GM13977 (cell line): Measurements from ENCODE around the gene LRP1B.

Experiments
- DNase-seq: peaks from one replicate; pipeline ENCODE4 v3.0.0; 2012; ENCODE audit warnings: low spot score
- CTCF ChIP-seq: IDR thresholded peaks from 2 replicates; pipeline ENCODE4 v1.5.1; 2012; ENCODE audit warnings: mild to moderate bottlenecking, control low read depth; ENCODE audit not compliant: insufficient read depth; ENCODE audit errors: extremely low read depth, missing control alignments
- in situ Hi-C: fragments of 300-500 bp; cut with MboI; formaldehyde crosslinking; loops from one replicate; pipeline ENCODE4 v1.12.0; 2022; ENCODE audit warnings: low sequenced_read_pairs, low pct_unique_long_range_greater_than_20kb, mixed read lengths, inconsistent platforms; ENCODE audit not compliant: unreplicated experiment

LRP1B gene

GRCh38 chr2:140892911-140893637 is 1237.7 kb downstream of the LRP1B start:
- no peak for TF ChIP-seq CTCF
- DNase-seq = no peak
- in situ Hi-C loops = no loop called here

- in situ Hi-C loops = no loop called here
- DNase-seq = no peak
- no peak for TF ChIP-seq CTCF
Observed at GRCh38 chr2:140892436-140892835, 1238.4 kb downstream of the LRP1B start.

- in situ Hi-C loops = no loop called here
- TF ChIP-seq CTCF = peak; percentile 22
- DNase-seq = no peak
Observed at GRCh38 chr2:140891614-140892212, 1239.1 kb downstream of the LRP1B start.

- in situ Hi-C loops = no loop called here
- DNase-seq = no peak
- TF ChIP-seq CTCF = no peak
Observed at GRCh38 chr2:140882671-140883620, 1247.9 kb downstream of the LRP1B start.

- DNase-seq = no peak
- in situ Hi-C loops = no loop called here
- no peak for TF ChIP-seq CTCF
Observed at GRCh38 chr2:140880573-140880972, 1250.2 kb downstream of the LRP1B start.

- no peak for TF ChIP-seq CTCF
- in situ Hi-C loops = no loop called here
Observed at GRCh38 chr2:140876015-140876414, 1254.8 kb downstream of the LRP1B start.

More at GRCh38 chr2:140876015-140876414, 1254.8 kb downstream of the LRP1B start:
- DNase-seq = no peak
